ENCODE results near the gene CFL1.
"Not testable (repeated sequence)": the region's sequence is repeated elsewhere in the genome, so short reads cannot be mapped to it uniquely, and the experiment has no call there.

Gene CFL1

GRCh38 chr11:65851083-65851579 lies 6.8 kb downstream of the CFL1 start:
- Histone ChIP-seq H3K4me3 (ENCODE audit: low read length) (no peak overlapping the region), H3K9me3 (ENCODE audit: insufficient read depth, low read length) (no peaks in the 10 kb centered on the region), H3K9ac (ENCODE audit: low read length) (no peak overlapping the region), H3K4me2 (ENCODE audit: low read length) (no peak overlapping the region), H3K27me3 (ENCODE audit: low read depth, low read length) (0 out of 2 replicates have a peak, but pooled peaks cover 3% of the 10 kb centered on the region), H3K4me1 (ENCODE audit: low read length) (peaks cover 2% of the 10 kb centered on the region), H3K27ac (ENCODE audit: low read length) (no peak overlapping the region), H2AFZ (ENCODE audit: low read depth, low read length) (no peak overlapping the region), H3K79me2 (ENCODE audit: low read length) (peaks cover 25% of the 10 kb centered on the region), H3K36me3 (replicated peaks; ENCODE audit: low read depth, low read length) (peaks cover 51% of the 10 kb centered on the region), H4K20me1 (ENCODE audit: insufficient read depth, low read length) (peaks cover 31% of the 10 kb centered on the region)
- no peak for TF ChIP-seq EZH2phosphoT487 (IDR thresholded peaks at IDR 0.05; ENCODE audit: low read depth)
- TF ChIP-seq, protein P1, sequence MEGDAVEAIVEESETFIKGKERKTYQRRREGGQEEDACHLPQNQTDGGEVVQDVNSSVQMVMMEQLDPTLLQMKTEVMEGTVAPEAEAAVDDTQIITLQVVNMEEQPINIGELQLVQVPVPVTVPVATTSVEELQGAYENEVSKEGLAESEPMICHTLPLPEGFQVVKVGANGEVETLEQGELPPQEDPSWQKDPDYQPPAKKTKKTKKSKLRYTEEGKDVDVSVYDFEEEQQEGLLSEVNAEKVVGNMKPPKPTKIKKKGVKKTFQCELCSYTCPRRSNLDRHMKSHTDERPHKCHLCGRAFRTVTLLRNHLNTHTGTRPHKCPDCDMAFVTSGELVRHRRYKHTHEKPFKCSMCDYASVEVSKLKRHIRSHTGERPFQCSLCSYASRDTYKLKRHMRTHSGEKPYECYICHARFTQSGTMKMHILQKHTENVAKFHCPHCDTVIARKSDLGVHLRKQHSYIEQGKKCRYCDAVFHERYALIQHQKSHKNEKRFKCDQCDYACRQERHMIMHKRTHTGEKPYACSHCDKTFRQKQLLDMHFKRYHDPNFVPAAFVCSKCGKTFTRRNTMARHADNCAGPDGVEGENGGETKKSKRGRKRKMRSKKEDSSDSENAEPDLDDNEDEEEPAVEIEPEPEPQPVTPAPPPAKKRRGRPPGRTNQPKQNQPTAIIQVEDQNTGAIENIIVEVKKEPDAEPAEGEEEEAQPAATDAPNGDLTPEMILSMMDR (IDR thresholded peaks at IDR 0.05; ENCODE audit: low read depth, low read length) = peak; percentile 55

DNA sequence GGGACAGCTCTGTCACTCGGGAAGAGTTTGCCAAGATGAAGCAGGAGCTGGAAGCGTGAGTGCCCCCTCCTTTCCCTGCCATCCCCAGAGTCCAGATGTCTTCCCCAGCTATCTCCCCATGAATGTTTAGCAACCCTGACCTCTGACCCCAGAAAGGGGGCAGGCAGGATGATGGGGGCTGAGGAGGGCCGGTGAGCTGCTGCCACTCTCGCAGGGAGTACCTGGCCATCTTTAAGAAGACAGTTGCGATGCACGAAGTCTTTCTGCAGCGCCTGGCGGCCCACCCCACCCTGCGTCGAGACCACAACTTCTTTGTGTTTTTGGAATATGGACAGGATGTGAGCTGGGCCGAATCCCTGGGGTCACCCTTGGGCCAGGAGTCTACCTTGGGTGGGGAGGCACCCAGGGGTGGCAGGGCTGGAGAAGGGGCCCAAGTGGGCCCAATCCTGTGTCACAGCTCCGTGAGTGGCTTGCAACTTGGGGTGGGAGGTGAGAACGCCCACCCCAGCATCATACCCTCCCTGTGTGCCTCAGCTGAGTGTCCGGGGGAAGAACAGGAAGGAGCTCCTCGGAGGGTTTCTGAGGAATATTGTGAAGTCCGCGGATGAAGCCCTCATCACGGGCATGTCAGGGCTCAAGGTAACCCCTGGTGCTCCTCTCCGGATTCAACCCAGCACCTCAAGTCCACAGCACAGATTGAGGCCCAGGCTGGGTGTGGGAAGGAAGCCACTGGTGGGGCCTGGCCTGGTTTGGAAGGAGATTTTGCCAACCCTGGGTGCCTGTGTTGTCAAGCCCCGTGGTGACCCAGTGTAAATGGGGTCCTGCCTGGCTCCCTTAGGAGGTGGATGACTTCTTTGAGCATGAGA lies 7.5 kb downstream of the CFL1 start:
- Histone ChIP-seq H3K9ac (ENCODE audit: low read length) (no peak overlapping the region), H3K4me2 (ENCODE audit: low read length) (no peak overlapping the region), H2AFZ (ENCODE audit: low read depth, low read length) (no peak overlapping the region), H3K4me3 (ENCODE audit: low read length) (no peak overlapping the region), H3K79me2 (ENCODE audit: low read length) (peaks cover 18% of the 10 kb centered on the region), H3K4me1 (ENCODE audit: low read length) (no peaks in the 10 kb centered on the region), H3K27me3 (ENCODE audit: low read depth, low read length) (0 out of 2 replicates have a peak, but pooled peaks cover 3% of the 10 kb centered on the region), H3K27ac (ENCODE audit: low read length) (no peak overlapping the region), H3K36me3 (replicated peaks; ENCODE audit: low read depth, low read length) (peaks cover 44% of the 10 kb centered on the region), H3K9me3 (ENCODE audit: insufficient read depth, low read length) (no peaks in the 10 kb centered on the region), H4K20me1 (ENCODE audit: insufficient read depth, low read length) (peaks cover 24% of the 10 kb centered on the region)
- TF ChIP-seq, protein P1 (IDR thresholded peaks at IDR 0.05; ENCODE audit: low read depth, low read length) = no peak
- no peak for TF ChIP-seq EZH2phosphoT487 (IDR thresholded peaks at IDR 0.05; ENCODE audit: low read depth)

DNA sequence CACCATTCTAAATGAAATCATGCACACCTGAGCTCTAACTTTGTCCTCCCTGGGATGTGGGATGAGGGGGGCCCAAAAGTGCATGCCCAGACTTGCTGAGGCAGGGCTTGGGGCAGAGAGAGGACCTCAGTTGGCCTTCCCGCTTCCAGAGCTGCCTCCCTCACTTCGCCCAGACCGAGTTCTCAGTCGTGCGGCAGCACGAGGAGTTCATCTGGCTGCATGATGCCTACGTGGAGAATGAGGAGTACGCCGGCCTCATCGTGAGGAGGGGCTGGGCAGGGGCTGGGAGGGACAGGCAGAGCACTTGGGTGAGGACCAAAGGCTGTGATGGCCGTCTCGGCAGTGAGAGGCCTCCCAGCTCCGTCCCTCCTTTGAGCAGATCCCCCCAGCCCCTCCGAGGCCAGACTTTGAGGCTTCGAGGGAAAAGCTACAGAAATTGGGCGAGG lies 8.2 kb downstream of the CFL1 start:
- Histone ChIP-seq H2AFZ (ENCODE audit: low read depth, low read length) (no peak overlapping the region), H3K79me2 (ENCODE audit: low read length) (peaks cover 11% of the 10 kb centered on the region), H4K20me1 (ENCODE audit: insufficient read depth, low read length) (peaks cover 18% of the 10 kb centered on the region), H3K36me3 (replicated peaks; ENCODE audit: low read depth, low read length) (peaks cover 39% of the 10 kb centered on the region), H3K9me3 (ENCODE audit: insufficient read depth, low read length) (no peaks in the 10 kb centered on the region), H3K4me3 (ENCODE audit: low read length) (no peak overlapping the region), H3K4me2 (ENCODE audit: low read length) (no peak overlapping the region), H3K27me3 (ENCODE audit: low read depth, low read length) (0 out of 2 replicates have a peak, but pooled peaks cover 3% of the 10 kb centered on the region), H3K4me1 (ENCODE audit: low read length) (no peaks in the 10 kb centered on the region), H3K9ac (ENCODE audit: low read length) (no peak overlapping the region), H3K27ac (ENCODE audit: low read length) (no peak overlapping the region)
- TF ChIP-seq, protein P1 (IDR thresholded peaks at IDR 0.05; ENCODE audit: low read depth, low read length) = no peak
- TF ChIP-seq EZH2phosphoT487 (IDR thresholded peaks at IDR 0.05; ENCODE audit: low read depth) = no peak

- Histone ChIP-seq H3K27ac (ENCODE audit: low read length) (no peak overlapping the region), H3K4me2 (ENCODE audit: low read length) (no peak overlapping the region), H3K27me3 (ENCODE audit: low read depth, low read length) (0 out of 2 replicates have a peak, but pooled peaks cover 3% of the 10 kb centered on the region), H4K20me1 (ENCODE audit: insufficient read depth, low read length) (peaks cover 13% of the 10 kb centered on the region), H3K79me2 (ENCODE audit: low read length) (peaks cover 7% of the 10 kb centered on the region), H3K4me3 (ENCODE audit: low read length) (no peak overlapping the region), H3K9me3 (ENCODE audit: insufficient read depth, low read length) (no peaks in the 10 kb centered on the region), H3K9ac (ENCODE audit: low read length) (no peak overlapping the region), H2AFZ (ENCODE audit: low read depth, low read length) (no peak overlapping the region), H3K36me3 (replicated peaks; ENCODE audit: low read depth, low read length) (peaks cover 35% of the 10 kb centered on the region), H3K4me1 (ENCODE audit: low read length) (no peaks in the 10 kb centered on the region)
- TF ChIP-seq EZH2phosphoT487 (IDR thresholded peaks at IDR 0.05; ENCODE audit: low read depth) = no peak
Observed at GRCh38 chr11:65849366-65849765, 8.6 kb downstream of the CFL1 start.

GRCh38 chr11:65848693-65849092 lies 9.3 kb downstream of the CFL1 start:
- H3K9ac ChIP-seq (ENCODE audit: low read length); H3K9me3 ChIP-seq (ENCODE audit: insufficient read depth, low read length); H3K27me3 ChIP-seq (ENCODE audit: low read depth, low read length); H3K27ac ChIP-seq (ENCODE audit: low read length); H3K4me2 ChIP-seq (ENCODE audit: low read length); H3K4me1 ChIP-seq (ENCODE audit: low read length); H4K20me1 ChIP-seq (ENCODE audit: insufficient read depth, low read length); H3K4me3 ChIP-seq (ENCODE audit: low read length); H3K79me2 ChIP-seq (ENCODE audit: low read length); H2AFZ ChIP-seq (ENCODE audit: low read depth, low read length): not testable (repeated sequence)
- H3K36me3 ChIP-seq (replicated peaks; ENCODE audit: low read depth, low read length) = peaks cover 28% of the 10 kb centered on the region
